Measurements from ENCODE around the gene MBLAC2.

The MBLAC2 gene

GRCh38 chr5:90474235-90475107 lies at the start of gene MBLAC2, which contains the start of gene POLR3G:
TSS of gene MBLAC2 (minus strand) at chr5:90474771. CDS start at chr5:90474292, 479 bp downstream.
TSS of gene POLR3G (plus strand) at chr5:90474864. CDS start at chr5:90485568, 10,704 bp downstream.
- DNase-seq (ENCODE audit: low spot score in 2 of 2), result peak; percentile 91 to 98
- Histone ChIP-seq H3K9me3 (no peaks in the 10 kb centered on the region), H3K36me3 (replicated peaks) (no peaks in the 10 kb centered on the region; the same call in 1 of the 2 replicates), H3K27me3 (ENCODE audit: low read depth) (no peaks in the 10 kb centered on the region), H3K4me1 (peaks cover 19% of the 10 kb centered on the region), H3K4me3 (peak within 1 kb of the TSS; percentile 67)
- in situ Hi-C loops (cut with MboI; ENCODE audit: low sequenced_read_pairs), result no loop called here

GRCh38 chr5:90519081-90519480 lies 44.5 kb upstream of the MBLAC2 start:
- in situ Hi-C loops (cut with MboI; ENCODE audit: low sequenced_read_pairs), result no loop called here
- DNase-seq (ENCODE audit: low spot score in 2 of 2), result no peak
- Histone ChIP-seq H3K4me1 (no peaks in the 10 kb centered on the region), H3K9me3 (no peaks in the 10 kb centered on the region), H3K4me3 (no peak overlapping the region), H3K36me3 (replicated peaks) (peaks cover 22% of the 10 kb centered on the region), H3K27me3 (ENCODE audit: low read depth) (no peaks in the 10 kb centered on the region)

GRCh38 chr5:90518661-90519060 lies 44.1 kb upstream of the MBLAC2 start:
- Histone ChIP-seq H3K9me3 (no peaks in the 10 kb centered on the region), H3K36me3 (replicated peaks) (peaks cover 22% of the 10 kb centered on the region), H3K4me3 (no peak overlapping the region), H3K27me3 (ENCODE audit: low read depth) (no peaks in the 10 kb centered on the region), H3K4me1 (no peaks in the 10 kb centered on the region)
- no peak for DNase-seq (ENCODE audit: low spot score in 2 of 2)
- in situ Hi-C loops (cut with MboI; ENCODE audit: low sequenced_read_pairs), result no loop called here

GRCh38 chr5:90514520-90514919 lies 39.9 kb upstream of the MBLAC2 start:
- H3K36me3 ChIP-seq (replicated peaks), result peaks cover 7% of the 10 kb centered on the region
- in situ Hi-C loops (cut with MboI; ENCODE audit: low sequenced_read_pairs), result no loop called here
- no peak for DNase-seq (ENCODE audit: low spot score in 2 of 2)
- H3K9me3 ChIP-seq, result no peaks in the 10 kb centered on the region
- H3K27me3 ChIP-seq (ENCODE audit: low read depth), result no peaks in the 10 kb centered on the region
- H3K4me1 ChIP-seq, result peaks cover 11% of the 10 kb centered on the region
- H3K4me3 ChIP-seq, result no peak overlapping the region

GRCh38 chr5:90510438-90510837 lies 35.9 kb upstream of the MBLAC2 start:
- Histone ChIP-seq H3K9me3 (no peaks in the 10 kb centered on the region), H3K4me3 (no peak overlapping the region), H3K4me1 (peaks cover 11% of the 10 kb centered on the region), H3K27me3 (ENCODE audit: low read depth) (no peaks in the 10 kb centered on the region), H3K36me3 (replicated peaks) (peaks cover 6% of the 10 kb centered on the region; the same call in 1 of the 2 replicates)
- in situ Hi-C loops (cut with MboI; ENCODE audit: low sequenced_read_pairs), result no loop called here
- DNase-seq (ENCODE audit: low spot score in 2 of 2), result no peak

GRCh38 chr5:90506221-90506620 lies 31.6 kb upstream of the MBLAC2 start:
- H3K27me3 ChIP-seq (ENCODE audit: low read depth), result no peaks in the 10 kb centered on the region

GRCh38 chr5:90504743-90505142 lies 30.2 kb upstream of the MBLAC2 start:
- Histone ChIP-seq H3K4me3 (no peak overlapping the region), H3K36me3 (replicated peaks) (peaks cover 6% of the 10 kb centered on the region; the same call in 1 of the 2 replicates), H3K9me3 (no peaks in the 10 kb centered on the region), H3K27me3 (ENCODE audit: low read depth) (no peaks in the 10 kb centered on the region), H3K4me1 (no peaks in the 10 kb centered on the region)
- no peak for DNase-seq (ENCODE audit: low spot score in 2 of 2)
- in situ Hi-C loops (cut with MboI; ENCODE audit: low sequenced_read_pairs), result no loop called here

More at GRCh38 chr5:90506221-90506620, 31.6 kb upstream of the MBLAC2 start:
- Histone ChIP-seq H3K4me1 (no peaks in the 10 kb centered on the region), H3K9me3 (no peaks in the 10 kb centered on the region), H3K36me3 (replicated peaks) (peaks cover 6% of the 10 kb centered on the region; the same call in 1 of the 2 replicates), H3K4me3 (no peak overlapping the region)
- in situ Hi-C loops (cut with MboI; ENCODE audit: low sequenced_read_pairs), result no loop called here
- DNase-seq (ENCODE audit: low spot score in 2 of 2), result no peak

GRCh38 chr5:90503596-90503995 lies 29.0 kb upstream of the MBLAC2 start:
- Histone ChIP-seq H3K9me3 (no peaks in the 10 kb centered on the region), H3K4me1 (no peaks in the 10 kb centered on the region), H3K36me3 (replicated peaks) (peaks cover 6% of the 10 kb centered on the region; the same call in 1 of the 2 replicates), H3K27me3 (ENCODE audit: low read depth) (no peaks in the 10 kb centered on the region), H3K4me3 (no peak overlapping the region)
- in situ Hi-C loops (cut with MboI; ENCODE audit: low sequenced_read_pairs), result no loop called here
- no peak for DNase-seq (ENCODE audit: low spot score in 2 of 2)

- no peaks in the 10 kb centered on the region for H3K9me3 ChIP-seq
- H3K4me1 ChIP-seq, result no peaks in the 10 kb centered on the region
- DNase-seq (ENCODE audit: low spot score in 2 of 2), result no peak
- no peaks in the 10 kb centered on the region for H3K27me3 ChIP-seq (ENCODE audit: low read depth)
- H3K4me3 ChIP-seq, result no peak overlapping the region
- in situ Hi-C loops (cut with MboI; ENCODE audit: low sequenced_read_pairs), result no loop called here
- H3K36me3 ChIP-seq (replicated peaks), result peaks cover 7% of the 10 kb centered on the region
These were observed 20.6 kb upstream of the MBLAC2 start for GRCh38 chr5:90495146-90495545.

GRCh38 chr5:90494043-90494442 lies 19.5 kb upstream of the MBLAC2 start:
- Histone ChIP-seq H3K4me1 (no peaks in the 10 kb centered on the region), H3K4me3 (no peak overlapping the region), H3K9me3 (no peaks in the 10 kb centered on the region), H3K27me3 (ENCODE audit: low read depth) (no peaks in the 10 kb centered on the region), H3K36me3 (replicated peaks) (peaks cover 7% of the 10 kb centered on the region)
- DNase-seq (ENCODE audit: low spot score in 2 of 2), result no peak
- in situ Hi-C loops (cut with MboI; ENCODE audit: low sequenced_read_pairs), result no loop called here

- no peak overlapping the region for H3K4me3 ChIP-seq
- DNase-seq (ENCODE audit: low spot score in 2 of 2), result no peak
- H3K27me3 ChIP-seq (ENCODE audit: low read depth), result no peaks in the 10 kb centered on the region
- peaks cover 3% of the 10 kb centered on the region; the same call in 1 of the 2 replicates for H3K4me1 ChIP-seq
- in situ Hi-C loops (cut with MboI; ENCODE audit: low sequenced_read_pairs), result no loop called here
- H3K36me3 ChIP-seq (replicated peaks), result peaks cover 7% of the 10 kb centered on the region
- H3K9me3 ChIP-seq, result no peaks in the 10 kb centered on the region
These were observed 14.2 kb upstream of the MBLAC2 start for GRCh38 chr5:90488791-90489190.

- Histone ChIP-seq H3K9me3 (no peaks in the 10 kb centered on the region), H3K36me3 (replicated peaks) (peaks cover 3% of the 10 kb centered on the region), H3K27me3 (ENCODE audit: low read depth) (no peaks in the 10 kb centered on the region), H3K4me3 (no peak overlapping the region), H3K4me1 (peaks cover 3% of the 10 kb centered on the region; the same call in 1 of the 2 replicates)
- in situ Hi-C loops (cut with MboI; ENCODE audit: low sequenced_read_pairs), result no loop called here
- DNase-seq (ENCODE audit: low spot score in 2 of 2), result no peak
These were observed 10.0 kb upstream of the MBLAC2 start for GRCh38 chr5:90484540-90484939.

- Histone ChIP-seq H3K4me1 (peaks cover 3% of the 10 kb centered on the region; the same call in 1 of the 2 replicates), H3K4me3 (no peak overlapping the region), H3K9me3 (no peaks in the 10 kb centered on the region), H3K27me3 (ENCODE audit: low read depth) (no peaks in the 10 kb centered on the region), H3K36me3 (replicated peaks) (no peaks in the 10 kb centered on the region; the same call in none of the 2 replicates)
- DNase-seq (ENCODE audit: low spot score in 2 of 2), result no peak
- in situ Hi-C loops (cut with MboI; ENCODE audit: low sequenced_read_pairs), result no loop called here
These were observed 8.6 kb upstream of the MBLAC2 start for GRCh38 chr5:90483206-90483605.

GRCh38 chr5:90480699-90481098 lies 6.1 kb upstream of the MBLAC2 start:
- Histone ChIP-seq H3K4me3 (no peak overlapping the region), H3K4me1 (peaks cover 9% of the 10 kb centered on the region; the same call in 1 of the 2 replicates), H3K9me3 (no peaks in the 10 kb centered on the region), H3K36me3 (replicated peaks) (no peaks in the 10 kb centered on the region; the same call in 1 of the 2 replicates), H3K27me3 (ENCODE audit: low read depth) (no peaks in the 10 kb centered on the region)
- DNase-seq (ENCODE audit: low spot score in 2 of 2), result no peak
- in situ Hi-C loops (cut with MboI; ENCODE audit: low sequenced_read_pairs), result no loop called here

All from HAP-1 (cell line).